Measurements from ENCODE around the gene RNF141. TPM values are rescaled to one million over a fixed set of nuclear protein-coding genes. Genes with fewer than 3 reads are reported as not detected.

Gene RNF141
- 30.9 TPM for total RNA-seq

DNA sequence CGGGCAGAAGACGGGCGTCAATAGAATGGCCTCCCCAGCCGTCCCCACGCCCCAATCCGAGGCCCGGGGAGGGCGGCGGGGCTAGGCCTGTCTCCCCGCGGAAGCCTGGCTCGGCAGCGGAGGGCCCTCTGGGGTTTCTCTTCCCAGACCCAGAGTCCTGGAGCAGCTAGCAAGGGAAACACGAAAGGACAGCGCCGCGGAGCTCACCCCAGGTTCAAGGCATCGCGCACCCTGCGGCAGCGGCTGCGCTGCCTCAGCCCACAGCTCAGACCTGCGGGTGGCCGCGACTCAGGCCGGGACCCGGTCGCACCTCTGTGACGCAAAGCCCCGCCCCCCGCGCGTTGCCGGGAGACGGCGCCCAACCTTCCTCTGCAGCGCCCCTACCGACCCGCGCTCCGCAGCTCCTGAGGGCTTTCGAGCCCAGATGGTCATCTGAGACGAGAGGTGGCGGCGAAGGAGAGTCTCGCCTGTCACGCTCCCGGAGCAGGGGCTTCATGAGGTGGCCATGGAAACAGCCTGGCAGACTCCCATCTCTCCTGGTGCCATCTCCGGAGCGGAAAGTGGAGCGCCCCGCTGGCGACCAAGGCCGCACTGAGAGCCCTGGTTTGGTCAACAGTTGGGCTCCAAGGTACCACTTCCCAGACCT, at the start of gene RNF141:
RNF141 (minus strand) TSS at position 273 of the 646 bp plus-strand sequence. CDS start 7,029 bp downstream, outside the sequence.

GRCh38 chr11:10568486-10568941, 27.5 kb upstream of the RNF141 start, which contains the start of gene LYVE1:
TSS of gene LYVE1 (minus strand) at chr11:10568665. CDS start at chr11:10568532, 133 bp downstream.

Other genes with a start within 250 kb of the RNF141 start
- gene SBF2, start 247.0 kb downstream of the RNF141 start, total RNA-seq, result 77.4 TPM
- 91.5 TPM for gene ADM, start 236.1 kb downstream of the RNF141 start, total RNA-seq
- 11.2 TPM for gene AMPD3, start 85.9 kb downstream of the RNF141 start, total RNA-seq
- gene LYVE1, start 27.5 kb upstream of the RNF141 start, total RNA-seq, result 43.6 TPM
- gene IRAG1, start 152.6 kb upstream of the RNF141 start, total RNA-seq, result 11.2 TPM
- gene CTR9, start 210.1 kb upstream of the RNF141 start, total RNA-seq, result 36.7 TPM

Data from metanephros (tissue), 1 donor.